Measurements from ENCODE around the gene PIP4K2C. TPM values are rescaled to one million over a fixed set of nuclear protein-coding genes. Genes with fewer than 3 reads are reported as not detected.
"Not testable (repeated sequence)": the region's sequence is repeated elsewhere in the genome, so short reads cannot be mapped to it uniquely, and the experiment has no call there.

PIP4K2C gene
- total RNA-seq, 2 experiments from 2014 or later: 10.7 to 12.3 TPM

DNA sequence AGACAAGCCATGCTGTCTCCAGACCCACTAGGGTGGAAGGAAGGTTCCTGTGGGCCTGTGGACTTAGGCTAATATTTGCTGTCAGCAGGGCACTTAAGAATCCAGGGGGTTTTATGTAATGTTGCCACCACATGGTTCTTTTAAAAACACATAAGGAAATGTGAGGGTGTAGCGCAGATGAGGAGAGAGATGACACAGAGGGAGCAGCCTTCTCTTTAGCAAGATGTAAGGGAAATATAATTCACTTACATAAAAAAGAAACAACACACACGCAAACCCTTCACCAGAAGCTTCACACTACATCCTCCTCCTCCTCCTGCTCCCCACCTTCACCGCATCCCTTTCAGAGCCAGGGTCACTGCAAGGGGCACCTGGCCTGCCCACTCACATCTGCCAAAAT lies 4.9 kb upstream of the PIP4K2C start:
- Mint-ChIP-seq H3K4me3 (no peak overlapping the region), H3K9me3 (no peaks in the 10 kb centered on the region), H3K27me3 (no peaks in the 10 kb centered on the region), H3K36me3 (ENCODE audit: low read depth) (no peaks in the 10 kb centered on the region), H3K27ac (no peak overlapping the region), H3K4me1 (ENCODE audit: low read depth) (peaks cover 6% of the 10 kb centered on the region)
- intact Hi-C loops (cut with micrococcal nuclease): no loop called here
- TF ChIP-seq, protein P1, sequence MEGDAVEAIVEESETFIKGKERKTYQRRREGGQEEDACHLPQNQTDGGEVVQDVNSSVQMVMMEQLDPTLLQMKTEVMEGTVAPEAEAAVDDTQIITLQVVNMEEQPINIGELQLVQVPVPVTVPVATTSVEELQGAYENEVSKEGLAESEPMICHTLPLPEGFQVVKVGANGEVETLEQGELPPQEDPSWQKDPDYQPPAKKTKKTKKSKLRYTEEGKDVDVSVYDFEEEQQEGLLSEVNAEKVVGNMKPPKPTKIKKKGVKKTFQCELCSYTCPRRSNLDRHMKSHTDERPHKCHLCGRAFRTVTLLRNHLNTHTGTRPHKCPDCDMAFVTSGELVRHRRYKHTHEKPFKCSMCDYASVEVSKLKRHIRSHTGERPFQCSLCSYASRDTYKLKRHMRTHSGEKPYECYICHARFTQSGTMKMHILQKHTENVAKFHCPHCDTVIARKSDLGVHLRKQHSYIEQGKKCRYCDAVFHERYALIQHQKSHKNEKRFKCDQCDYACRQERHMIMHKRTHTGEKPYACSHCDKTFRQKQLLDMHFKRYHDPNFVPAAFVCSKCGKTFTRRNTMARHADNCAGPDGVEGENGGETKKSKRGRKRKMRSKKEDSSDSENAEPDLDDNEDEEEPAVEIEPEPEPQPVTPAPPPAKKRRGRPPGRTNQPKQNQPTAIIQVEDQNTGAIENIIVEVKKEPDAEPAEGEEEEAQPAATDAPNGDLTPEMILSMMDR (IDR thresholded peaks at IDR 0.05): no peak
- POLR2A ChIA-PET: interaction anchor here (0.9 kb wide), 1 partner anchor 35 kb away, joined by 5 read pairs; no protein-coding TSS in a partner anchor
- DNase-seq: no peak
- no peak for ATAC-seq
- CTCF ChIA-PET: interaction anchor here (0.8 to 7.0 kb wide), 7 partner anchors 13 to 127 kb away, joined by 3 to 124 read pairs (median 18); partner anchors contain the start of genes ARHGEF25, B4GALNT1 and OS9

DNA sequence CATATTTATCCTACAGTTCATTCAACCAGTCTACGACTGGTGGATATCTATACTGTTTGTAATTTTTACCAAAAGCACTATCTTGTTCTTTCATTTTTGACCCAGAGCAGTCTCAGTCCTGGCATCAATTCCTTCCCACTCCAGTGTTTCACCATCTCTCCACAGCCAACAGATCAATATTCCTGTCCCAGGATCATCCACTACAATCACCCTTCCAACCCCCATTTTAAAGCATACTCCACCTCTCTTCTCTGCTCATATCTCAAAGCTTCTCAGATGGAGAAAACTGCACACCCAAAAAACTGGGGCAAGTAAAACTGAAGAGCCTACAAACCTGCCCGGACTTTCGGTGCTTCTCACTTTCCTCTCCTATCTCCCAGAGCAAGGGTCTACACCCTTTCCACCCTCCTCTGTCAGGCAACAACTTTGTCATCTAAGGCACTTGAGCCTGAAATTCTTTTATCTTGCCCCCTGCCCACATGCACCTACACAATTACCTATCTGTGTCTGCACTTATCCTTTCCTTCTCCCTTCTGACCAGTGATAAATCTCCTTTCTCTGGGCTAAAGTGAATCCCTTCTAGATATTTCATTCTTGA lies 4.1 kb upstream of the PIP4K2C start:
- DNase-seq (no peak), ATAC-seq (no peak)
- Mint-ChIP-seq H3K9me3 (no peaks in the 10 kb centered on the region), H3K36me3 (ENCODE audit: low read depth) (no peaks in the 10 kb centered on the region), H3K27ac (no peak overlapping the region), H3K4me1 (ENCODE audit: low read depth) (peaks cover 10% of the 10 kb centered on the region), H3K27me3 (no peaks in the 10 kb centered on the region), H3K4me3 (no peak overlapping the region)
- TF ChIP-seq, protein P1 (IDR thresholded peaks at IDR 0.05): no peak
- intact Hi-C loops (cut with micrococcal nuclease): no loop called here
- CTCF ChIA-PET: interaction anchor here (1.3 kb wide), 1 partner anchor 34 kb away, joined by 5 read pairs; no protein-coding TSS in a partner anchor
- POLR2A ChIA-PET: no interaction called here

DNA sequence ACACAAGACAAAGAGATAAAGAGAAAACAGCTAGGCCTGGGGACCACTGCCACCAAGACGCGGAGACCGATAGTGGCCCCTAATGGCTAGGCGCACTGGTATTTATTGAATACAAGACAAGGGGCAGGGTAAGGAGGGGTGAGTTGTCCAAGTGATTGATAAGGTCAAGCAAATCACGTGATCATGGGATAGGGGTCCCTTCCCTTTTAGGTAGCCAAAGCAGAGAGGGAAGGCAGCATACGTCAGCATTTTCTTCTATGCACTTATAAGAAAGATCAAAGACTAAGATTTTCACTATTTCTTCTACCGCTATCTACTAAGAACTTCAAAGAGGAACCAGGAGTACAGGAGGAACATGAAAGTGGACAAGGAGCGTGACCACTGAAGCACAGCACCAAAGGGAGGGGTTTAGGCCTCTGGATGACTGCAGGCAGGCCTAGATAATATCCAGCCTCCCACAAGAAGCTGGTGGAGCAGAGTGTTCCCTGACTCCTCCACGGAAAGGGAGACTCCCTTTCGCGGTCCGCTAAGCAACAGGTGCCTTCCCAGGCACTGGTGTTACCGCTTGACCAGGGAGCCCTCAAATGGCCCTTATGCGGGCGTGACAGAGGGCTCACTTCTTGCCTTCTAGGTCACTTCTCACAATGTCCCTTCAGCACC lies 1.9 kb upstream of the PIP4K2C start:
- intact Hi-C loops (cut with micrococcal nuclease); H3K36me3 Mint-ChIP-seq (ENCODE audit: low read depth); DNase-seq; H3K27me3 Mint-ChIP-seq; H3K9me3 Mint-ChIP-seq; ATAC-seq; H3K4me3 Mint-ChIP-seq; CTCF ChIA-PET; POLR2A ChIA-PET; H3K27ac Mint-ChIP-seq: not testable (repeated sequence)
- H3K4me1 Mint-ChIP-seq (ENCODE audit: low read depth): peaks cover 24% of the 10 kb centered on the region

DNA sequence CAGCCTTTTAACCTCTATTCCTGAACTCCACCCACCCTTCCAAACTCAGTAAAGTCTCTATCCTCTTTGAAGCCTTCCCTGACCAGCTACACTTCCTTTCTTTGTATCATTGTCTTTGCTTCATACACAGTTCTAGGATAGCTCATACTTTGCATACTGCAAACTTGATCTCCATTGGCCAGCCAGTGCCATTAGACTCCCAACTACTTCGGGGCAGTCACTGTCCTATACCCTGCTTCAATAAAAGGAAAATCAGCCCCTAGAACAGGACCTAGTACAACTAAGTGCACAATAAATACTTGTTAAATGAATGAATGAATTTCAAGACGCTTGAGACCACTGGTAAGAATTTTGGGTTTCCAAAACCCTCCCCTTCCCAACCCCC lies 521 bp upstream of the PIP4K2C start:
- TF ChIP-seq, protein P1 (IDR thresholded peaks at IDR 0.05): no peak
- H3K36me3 Mint-ChIP-seq (ENCODE audit: low read depth): peaks cover 3% of the 10 kb centered on the region
- H3K4me3 Mint-ChIP-seq: peak overlapping the region; percentile 79
- no peak for DNase-seq
- intact Hi-C loops (cut with micrococcal nuclease): loop anchor here (1.0 kb wide), 1 partner anchor 36 kb away; no protein-coding TSS in a partner anchor
- H3K27ac Mint-ChIP-seq: peak overlapping the region; percentile 77
- no peaks in the 10 kb centered on the region for H3K9me3 Mint-ChIP-seq
- CTCF ChIA-PET: interaction anchor here (1.0 to 4.6 kb wide), 4 partner anchors 8 to 151 kb away, joined by 3 to 53 read pairs (median 6); partner anchors contain the start of gene ARHGEF25
- H3K27me3 Mint-ChIP-seq: no peaks in the 10 kb centered on the region
- peak; percentile 1 for ATAC-seq
- H3K4me1 Mint-ChIP-seq (ENCODE audit: low read depth): peaks cover 24% of the 10 kb centered on the region
- POLR2A ChIA-PET: interaction anchor here (1.1 to 4.2 kb wide), 6 partner anchors 9 to 29 kb away, joined by 4 to 21 read pairs (median 12); partner anchors contain the start of gene ARHGEF25

DNA sequence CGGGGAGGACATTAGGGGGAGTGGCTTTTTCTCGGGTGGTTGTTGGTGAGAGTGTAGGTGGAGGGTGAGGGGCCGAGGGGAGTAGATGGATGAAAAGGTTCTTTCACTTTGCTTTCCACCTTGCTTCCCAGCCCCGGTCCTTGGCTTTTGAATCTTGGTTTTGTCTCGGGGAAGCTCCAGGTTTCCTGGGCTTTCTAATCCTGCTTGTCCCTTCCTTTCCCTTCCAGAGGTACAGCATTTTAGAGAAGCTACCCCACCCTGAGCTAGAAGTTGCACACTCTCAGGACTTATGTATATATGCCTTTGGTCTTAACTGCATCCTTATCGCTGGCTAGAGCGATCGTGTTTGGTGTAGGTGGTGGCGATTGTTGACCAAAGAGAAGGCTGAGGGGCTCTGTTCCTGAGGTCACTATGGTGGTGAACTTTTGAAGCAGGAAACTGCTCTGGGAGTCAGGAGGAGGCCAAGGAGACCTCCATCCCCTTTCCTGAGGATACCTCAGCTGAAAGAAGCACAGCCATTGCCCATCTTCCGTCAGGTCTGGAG lies 862 bp downstream of the PIP4K2C start:
- Mint-ChIP-seq H3K4me3 (peak overlapping the region; percentile 79), H3K27me3 (no peaks in the 10 kb centered on the region), H3K27ac (peak overlapping the region; percentile 73), H3K36me3 (ENCODE audit: low read depth) (peaks cover 6% of the 10 kb centered on the region), H3K4me1 (ENCODE audit: low read depth) (peaks cover 24% of the 10 kb centered on the region), H3K9me3 (no peaks in the 10 kb centered on the region)
- POLR2A ChIA-PET: interaction anchor here (0.8 to 4.2 kb wide), 7 partner anchors 8 to 28 kb away, joined by 3 to 21 read pairs (median 11); partner anchors contain the start of gene ARHGEF25
- no peak for DNase-seq
- CTCF ChIA-PET: interaction anchor here (0.9 to 4.6 kb wide), 5 partner anchors 8 to 30 kb away, joined by 3 to 53 read pairs (median 6); partner anchors contain the start of gene ARHGEF25
- no peak for ATAC-seq
- TF ChIP-seq, protein P1 (IDR thresholded peaks at IDR 0.05): no peak
- intact Hi-C loops (cut with micrococcal nuclease): no loop called here
